ENCODE measurements around the gene HADH.
A peak's percentile ranks its signal among the peaks of the same experiment; 100 is the strongest.

Gene HADH

GRCh38 chr4:108031427-108032083 is 41.9 kb downstream of the HADH start:
- H3K36me3 Mint-ChIP-seq (ENCODE audit: low read depth) = peaks cover 40% of the 10 kb centered on the region

GRCh38 chr4:108033348-108033747 is 43.7 kb downstream of the HADH start:
- no peak overlapping the region for H3K4me3 Mint-ChIP-seq
- H3K27me3 Mint-ChIP-seq = no peaks in the 10 kb centered on the region
- peak overlapping the region; percentile 20 for H3K27ac Mint-ChIP-seq
- no peak for DNase-seq
- peaks cover 35% of the 10 kb centered on the region for H3K36me3 Mint-ChIP-seq (ENCODE audit: low read depth)
- no peak for ATAC-seq
- peaks cover 96% of the 10 kb centered on the region for H3K4me1 Mint-ChIP-seq
- H3K9me3 Mint-ChIP-seq = no peaks in the 10 kb centered on the region

More at GRCh38 chr4:108031427-108032083, 41.9 kb downstream of the HADH start:
- no peaks in the 10 kb centered on the region for H3K27me3 Mint-ChIP-seq
- no peaks in the 10 kb centered on the region for H3K9me3 Mint-ChIP-seq
- peak overlapping the region; percentile 88 for H3K27ac Mint-ChIP-seq
- DNase-seq (peak; percentile 56), ATAC-seq (peak; percentile 55)
- H3K4me3 Mint-ChIP-seq = peak overlapping the region; percentile 39
- H3K4me1 Mint-ChIP-seq = peaks cover 80% of the 10 kb centered on the region

DNA sequence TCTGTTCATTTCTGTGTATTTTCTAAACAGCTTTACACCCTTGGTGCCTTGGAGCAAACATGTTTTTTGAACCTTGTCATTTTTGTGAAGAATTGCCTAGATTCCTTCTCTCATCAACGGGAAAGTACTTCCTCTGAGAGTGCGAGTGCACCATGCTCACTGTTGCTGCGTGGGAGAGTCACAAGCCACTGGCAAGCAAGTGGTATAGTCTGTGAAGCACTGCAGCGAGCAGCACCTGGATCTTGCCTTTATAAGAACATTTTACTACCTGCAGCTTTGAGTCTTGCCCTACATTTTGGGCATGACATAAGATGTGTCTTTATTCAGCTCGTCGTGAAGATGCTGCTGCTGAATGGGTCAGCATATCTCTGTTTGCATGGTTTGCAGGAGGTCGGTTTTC is 44.9 kb downstream of the HADH start:
- H3K27me3 Mint-ChIP-seq = no peaks in the 10 kb centered on the region
- H3K9me3 Mint-ChIP-seq = no peaks in the 10 kb centered on the region
- DNase-seq (peak; percentile 36), ATAC-seq (no peak)
- H3K36me3 Mint-ChIP-seq (ENCODE audit: low read depth) = peaks cover 33% of the 10 kb centered on the region
- H3K27ac Mint-ChIP-seq = peak overlapping the region; percentile 78
- peak overlapping the region; percentile 55 for H3K4me3 Mint-ChIP-seq
- peaks cover 91% of the 10 kb centered on the region for H3K4me1 Mint-ChIP-seq

GRCh38 chr4:108035691-108036090 is 46.0 kb downstream of the HADH start:
- no peaks in the 10 kb centered on the region for H3K9me3 Mint-ChIP-seq
- DNase-seq (peak; percentile 55), ATAC-seq (peak; percentile 30)
- H3K4me1 Mint-ChIP-seq = peaks cover 79% of the 10 kb centered on the region
- no peaks in the 10 kb centered on the region for H3K27me3 Mint-ChIP-seq
- H3K36me3 Mint-ChIP-seq (ENCODE audit: low read depth) = peaks cover 31% of the 10 kb centered on the region
- peak overlapping the region; percentile 62 for H3K4me3 Mint-ChIP-seq
- peak overlapping the region; percentile 89 for H3K27ac Mint-ChIP-seq

DNA sequence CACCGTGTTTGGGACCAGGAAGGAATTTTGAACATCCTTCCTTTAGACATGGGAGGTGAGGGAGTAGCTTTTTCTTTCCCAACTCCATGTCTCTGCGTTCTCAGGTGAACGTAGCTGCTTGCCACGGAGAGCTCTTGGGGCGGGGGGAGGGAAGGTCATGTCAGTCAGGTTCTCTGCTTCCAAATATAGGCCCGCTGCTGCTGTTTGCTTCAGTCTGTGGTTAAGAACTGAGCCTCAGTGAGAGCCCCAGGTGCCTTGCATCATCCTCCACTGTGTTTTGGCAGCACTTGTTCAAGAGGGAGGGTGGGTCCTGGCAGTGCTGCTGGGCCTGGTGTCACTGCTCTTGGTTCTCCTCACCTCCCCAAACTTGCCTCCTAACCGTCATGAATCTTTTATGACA is 46.5 kb downstream of the HADH start:
- Mint-ChIP-seq H3K27me3 (no peaks in the 10 kb centered on the region), H3K4me1 (peaks cover 74% of the 10 kb centered on the region), H3K27ac (peak overlapping the region; percentile 89), H3K4me3 (peak overlapping the region; percentile 62), H3K36me3 (ENCODE audit: low read depth) (peaks cover 27% of the 10 kb centered on the region), H3K9me3 (no peaks in the 10 kb centered on the region)
- ATAC-seq = peak; percentile 76
- DNase-seq = peak; percentile 67

DNA sequence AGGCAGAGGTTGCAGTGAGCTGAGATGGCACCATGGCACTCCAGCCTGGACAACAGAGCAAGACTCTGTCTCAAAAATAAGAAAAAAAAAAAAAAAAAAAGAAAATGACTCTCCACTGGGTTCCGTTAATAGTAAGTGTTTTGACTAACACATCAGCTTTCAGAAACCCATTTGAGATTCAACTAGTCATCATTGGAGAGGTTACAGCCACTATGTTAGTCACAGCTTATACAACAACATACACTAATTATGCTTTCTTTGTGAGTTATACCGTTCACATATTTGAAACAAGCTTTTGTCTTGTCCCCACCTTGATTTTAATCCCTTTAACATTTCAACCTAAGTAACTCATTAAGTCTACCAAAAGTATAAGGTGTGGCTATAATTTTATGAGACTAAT is 48.2 kb downstream of the HADH start:
- Mint-ChIP-seq H3K9me3 (no peaks in the 10 kb centered on the region), H3K4me3 (no peak overlapping the region), H3K27ac (peak overlapping the region; percentile 89), H3K36me3 (ENCODE audit: low read depth) (peaks cover 19% of the 10 kb centered on the region), H3K4me1 (peaks cover 60% of the 10 kb centered on the region), H3K27me3 (no peaks in the 10 kb centered on the region)
- no peak for DNase-seq
- ATAC-seq = peak; percentile 58

DNA sequence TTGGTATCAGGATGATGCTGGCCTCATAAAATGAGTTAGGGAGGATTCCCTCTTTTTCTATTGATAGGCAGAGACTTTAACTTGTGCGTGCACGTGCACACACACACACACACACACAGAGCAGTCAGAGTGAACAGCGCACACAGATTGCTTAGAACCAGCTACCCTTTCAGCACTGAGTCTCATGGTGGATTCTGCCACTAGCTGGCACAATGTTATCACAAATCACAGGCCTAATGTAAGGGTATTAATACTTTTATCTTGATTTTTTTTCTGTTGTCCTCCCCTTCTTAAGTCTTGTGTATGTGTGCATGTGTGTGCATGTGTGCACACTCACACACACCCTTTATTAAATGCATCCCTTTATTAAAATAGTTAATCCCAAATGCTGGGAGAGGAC is 53.2 kb downstream of the HADH start:
- H3K27ac Mint-ChIP-seq = peak overlapping the region; percentile 84

GRCh38 chr4:108043526-108043925 is 53.8 kb downstream of the HADH start:
- DNase-seq = no peak
- Mint-ChIP-seq H3K4me3 (no peak overlapping the region), H3K4me1 (peaks cover 45% of the 10 kb centered on the region)

More for the DNA sequence above, 53.2 kb downstream of the HADH start:
- H3K4me1 Mint-ChIP-seq = peaks cover 46% of the 10 kb centered on the region
- no peak for ATAC-seq
- H3K36me3 Mint-ChIP-seq (ENCODE audit: low read depth) = peaks cover 7% of the 10 kb centered on the region
- H3K9me3 Mint-ChIP-seq = no peaks in the 10 kb centered on the region
- no peak overlapping the region for H3K4me3 Mint-ChIP-seq
- H3K27me3 Mint-ChIP-seq = no peaks in the 10 kb centered on the region
- DNase-seq = no peak

DNA sequence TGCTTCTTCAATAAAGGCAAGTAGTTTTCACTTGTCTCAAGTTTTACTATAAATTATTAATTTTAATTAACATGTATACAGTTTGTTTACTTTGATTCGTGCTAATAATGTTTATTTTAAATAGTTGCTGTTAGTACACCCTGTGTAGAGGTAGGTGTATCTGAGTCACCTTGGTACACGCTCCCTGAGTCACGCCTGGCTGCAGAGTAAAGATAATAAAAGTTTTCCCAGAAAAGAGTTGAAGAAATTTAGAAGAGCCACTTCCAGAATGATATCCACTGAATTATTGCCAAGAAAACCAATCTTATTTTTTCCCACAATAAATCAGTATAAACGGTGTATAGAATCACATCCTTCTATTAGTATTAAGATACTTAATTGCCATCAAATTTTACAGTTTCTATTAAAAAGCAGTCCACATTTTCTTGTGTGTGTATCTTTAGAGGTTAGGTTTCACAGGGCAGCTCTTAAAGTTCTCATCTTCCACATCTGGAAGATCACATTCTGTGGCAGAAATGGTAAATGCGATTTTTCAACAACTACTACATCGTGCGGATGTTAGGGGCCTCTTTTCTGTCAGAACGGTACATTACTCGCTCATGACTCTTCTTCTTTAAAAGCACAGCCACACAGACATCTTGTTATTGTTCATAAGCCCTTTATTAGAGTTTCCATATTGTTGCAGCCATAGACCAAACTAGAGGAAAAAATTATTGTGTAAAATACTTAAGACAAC is 55.4 kb downstream of the HADH start:
- DNase-seq (no peak), ATAC-seq (peak; percentile 62)
- H3K9me3 Mint-ChIP-seq = no peaks in the 10 kb centered on the region
- H3K4me3 Mint-ChIP-seq = no peak overlapping the region
- H3K36me3 Mint-ChIP-seq (ENCODE audit: low read depth) = peaks cover 19% of the 10 kb centered on the region
- peak overlapping the region; percentile 84 for H3K27ac Mint-ChIP-seq
- no peaks in the 10 kb centered on the region for H3K27me3 Mint-ChIP-seq
- H3K4me1 Mint-ChIP-seq = peaks cover 56% of the 10 kb centered on the region

More at GRCh38 chr4:108043526-108043925, 53.8 kb downstream of the HADH start:
- ATAC-seq = peak; percentile 59
- Mint-ChIP-seq H3K9me3 (no peaks in the 10 kb centered on the region), H3K27ac (peak overlapping the region; percentile 84), H3K36me3 (ENCODE audit: low read depth) (peaks cover 11% of the 10 kb centered on the region), H3K27me3 (no peaks in the 10 kb centered on the region)

DNA sequence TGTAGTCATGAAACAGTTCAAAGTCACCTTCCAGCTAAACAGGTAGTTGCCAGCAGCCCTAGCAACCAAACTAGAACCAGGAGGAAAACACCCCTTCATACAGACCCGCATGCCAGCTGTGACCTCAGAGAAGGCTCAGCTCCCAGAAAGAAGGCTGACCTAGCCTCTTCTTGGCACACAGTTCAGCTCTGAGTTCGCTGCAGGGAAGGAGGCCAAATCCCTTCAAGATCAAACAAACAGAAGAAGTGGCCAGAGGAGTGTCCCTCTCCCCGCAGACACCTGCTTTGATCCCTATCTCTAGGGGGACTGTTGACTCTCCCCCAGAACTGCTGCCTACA is 56.0 kb downstream of the HADH start:
- H3K27me3 Mint-ChIP-seq = no peaks in the 10 kb centered on the region
- no peaks in the 10 kb centered on the region for H3K9me3 Mint-ChIP-seq
- peaks cover 62% of the 10 kb centered on the region for H3K4me1 Mint-ChIP-seq
- peak overlapping the region; percentile 84 for H3K27ac Mint-ChIP-seq
- H3K36me3 Mint-ChIP-seq (ENCODE audit: low read depth) = peaks cover 19% of the 10 kb centered on the region
- ATAC-seq (peak; percentile 60), DNase-seq (no peak)
- H3K4me3 Mint-ChIP-seq = no peak overlapping the region

DNA sequence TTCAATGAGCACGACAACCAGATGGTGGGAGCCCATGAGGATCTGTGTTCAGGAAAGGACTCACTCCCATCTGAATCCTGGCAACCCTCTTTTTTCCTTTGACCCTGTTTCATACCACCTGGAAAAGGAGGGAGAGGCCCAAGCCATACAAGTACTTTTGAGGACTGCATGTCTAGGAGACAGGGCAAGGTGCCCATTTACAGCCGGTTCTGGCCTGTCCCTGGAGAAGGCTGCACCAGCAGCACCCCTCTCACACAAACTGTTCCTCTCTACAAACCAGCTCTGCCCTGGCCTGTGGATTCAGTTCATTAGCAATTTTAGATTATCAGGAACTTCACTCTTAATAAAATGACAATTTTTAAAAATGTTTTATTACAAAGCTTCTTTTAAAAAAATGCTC is 57.5 kb downstream of the HADH start:
- Mint-ChIP-seq H3K36me3 (ENCODE audit: low read depth) (peaks cover 22% of the 10 kb centered on the region), H3K27me3 (no peaks in the 10 kb centered on the region), H3K4me3 (no peak overlapping the region), H3K9me3 (no peaks in the 10 kb centered on the region), H3K27ac (peak overlapping the region; percentile 61), H3K4me1 (peaks cover 76% of the 10 kb centered on the region)
- DNase-seq (no peak), ATAC-seq (no peak)

DNA sequence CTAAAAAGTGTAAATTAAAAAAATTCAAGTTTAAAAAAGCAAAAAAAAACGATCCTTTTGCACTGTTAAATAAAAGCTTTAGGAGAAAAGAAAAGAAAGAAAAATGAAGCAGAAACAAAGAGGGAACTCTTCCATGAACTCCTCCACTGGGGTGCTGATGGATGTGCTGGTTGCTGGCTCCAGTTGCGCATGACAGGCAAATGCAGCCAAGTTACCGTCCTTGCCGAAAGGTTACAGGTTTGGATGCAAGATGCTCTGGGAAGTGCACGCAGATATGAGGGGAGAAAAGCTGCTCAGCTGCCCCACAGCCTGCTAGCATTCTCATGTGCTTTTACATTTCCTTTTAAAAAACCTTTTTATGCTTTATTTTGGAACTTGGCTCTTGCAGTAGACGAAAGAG is 58.5 kb downstream of the HADH start:
- Mint-ChIP-seq H3K27me3 (no peaks in the 10 kb centered on the region), H3K4me3 (no peak overlapping the region), H3K4me1 (peaks cover 84% of the 10 kb centered on the region), H3K9me3 (no peaks in the 10 kb centered on the region), H3K27ac (peak overlapping the region; percentile 95), H3K36me3 (ENCODE audit: low read depth) (peaks cover 29% of the 10 kb centered on the region)
- no peak for ATAC-seq
- DNase-seq = no peak

DNA sequence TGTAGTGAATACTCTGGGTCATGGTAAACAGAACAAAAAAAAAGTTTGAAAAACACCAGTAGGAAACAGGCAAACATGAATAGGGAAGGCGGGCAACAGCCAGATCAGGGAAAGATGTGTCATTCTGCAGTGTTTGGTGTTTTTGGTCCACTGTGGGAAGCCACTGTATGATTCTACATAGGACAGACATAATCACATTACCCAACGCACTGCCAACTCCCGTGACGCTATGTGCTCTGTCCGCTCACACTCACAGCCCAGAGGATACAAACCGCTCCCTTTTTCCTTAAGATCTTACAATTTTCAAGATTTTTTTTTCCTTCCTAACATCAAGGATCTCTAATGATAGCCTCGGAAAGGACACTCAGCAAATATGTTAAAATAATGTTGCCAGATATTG is 59.3 kb downstream of the HADH start:
- Mint-ChIP-seq H3K36me3 (ENCODE audit: low read depth) (peaks cover 31% of the 10 kb centered on the region), H3K4me3 (peak overlapping the region; percentile 78), H3K9me3 (no peaks in the 10 kb centered on the region), H3K27ac (peak overlapping the region; percentile 95), H3K27me3 (no peaks in the 10 kb centered on the region), H3K4me1 (peaks cover 84% of the 10 kb centered on the region)
- ATAC-seq = no peak
- DNase-seq = no peak

DNA sequence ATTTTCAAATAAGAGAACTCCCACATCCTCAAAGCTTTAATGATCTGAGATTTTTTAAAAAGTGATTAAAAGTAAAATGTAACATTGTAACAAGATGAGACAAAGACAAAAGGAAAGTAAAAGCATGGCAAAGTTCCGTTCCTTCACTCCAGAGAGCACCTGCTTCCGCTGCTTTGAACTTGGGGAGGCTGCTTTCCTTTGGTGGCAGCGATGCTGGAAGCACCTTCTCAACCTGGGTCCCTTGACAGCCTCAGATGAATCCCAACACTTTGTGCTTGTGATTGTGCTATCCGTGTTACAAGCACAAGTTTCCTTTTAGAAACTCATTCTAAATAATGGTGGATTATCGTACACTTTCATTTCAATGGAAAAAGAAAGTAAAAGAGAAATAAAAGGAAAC is 59.7 kb downstream of the HADH start:
- DNase-seq = peak; percentile 25

More for the DNA sequence above, 59.7 kb downstream of the HADH start:
- Mint-ChIP-seq H3K27me3 (no peaks in the 10 kb centered on the region), H3K9me3 (no peaks in the 10 kb centered on the region), H3K4me1 (peaks cover 85% of the 10 kb centered on the region), H3K27ac (peak overlapping the region; percentile 95), H3K4me3 (peak overlapping the region; percentile 78), H3K36me3 (ENCODE audit: low read depth) (peaks cover 33% of the 10 kb centered on the region)
- peak; percentile 25 for ATAC-seq
